Thyroid gland (tissue), 4 donors: Measurements from ENCODE around the gene SACM1L.

Experiments used
- CTCF ChIP-seq, 6 experiments: fragments of 200-600 bp in 3 of 6; fragments of 450-650 bp in 3 of 6; sonication (generic) in 3 of 6; IDR thresholded peaks; one replicate each; pipeline ENCODE4 v1.5.1; 2016 to 2019; ENCODE audit warnings: antibody characterized with exemption in 6 of 6, mild to moderate bottlenecking in 2 of 6, inconsistent platforms in 1 of 6, moderate library complexity in 1 of 6
- POLR2A ChIP-seq, 2 donors: fragments of 450-650 bp; IDR thresholded peaks; one replicate each; pipeline ENCODE4 v1.6.1; 2017; ENCODE audit warnings: antibody characterized with exemption in 2 of 2, mild to moderate bottlenecking in 2 of 2, moderate library complexity in 1 of 2

- TF ChIP-seq CTCF (IDR thresholded peaks at IDR 0.05): no peak
- no peak for TF ChIP-seq POLR2A (IDR thresholded peaks at IDR 0.05)
Measured at GRCh38 chr3:45771166-45771775, 82.1 kb downstream of the SACM1L start.
